Osteocyte (in vitro differentiated cells): Measurements from ENCODE around the gene RCOR1. TPM values are rescaled to one million over a fixed set of nuclear protein-coding genes. Genes with fewer than 3 reads are reported as not detected.
"Not testable (repeated sequence)": the region's sequence is repeated elsewhere in the genome, so short reads cannot be mapped to it uniquely, and the experiment has no call there.

Experiments used
- DNase-seq: peaks from one replicate; pipeline ENCODE4 v3.0.0; 2021; ENCODE audit warnings: mixed read lengths; ENCODE audit not compliant: unreplicated experiment; ENCODE audit errors: extremely low spot score
- H3K27ac Mint-ChIP-seq: one replicate; pipeline ENCODE4 v1.8.0; 2021; ENCODE audit warnings: mild to moderate bottlenecking, mixed read lengths; ENCODE audit not compliant: unreplicated experiment
- H3K27me3 Mint-ChIP-seq: one replicate; pipeline ENCODE4 v1.8.0; 2021; ENCODE audit warnings: mixed read lengths; ENCODE audit not compliant: unreplicated experiment
- H3K36me3 Mint-ChIP-seq: one replicate; pipeline ENCODE4 v1.8.0; 2021; ENCODE audit warnings: mixed read lengths; ENCODE audit not compliant: unreplicated experiment
- H3K4me1 Mint-ChIP-seq: one replicate; pipeline ENCODE4 v1.8.0; 2021; ENCODE audit warnings: mixed read lengths; ENCODE audit not compliant: unreplicated experiment
- H3K4me3 Mint-ChIP-seq: one replicate; pipeline ENCODE4 v1.8.0; 2021; ENCODE audit warnings: mild to moderate bottlenecking, moderate library complexity, mixed read lengths; ENCODE audit not compliant: unreplicated experiment
- H3K9me3 Mint-ChIP-seq: one replicate; pipeline ENCODE4 v1.8.0; 2021; ENCODE audit warnings: mixed read lengths; ENCODE audit not compliant: unreplicated experiment
- total RNA-seq: library from RNA; stranded (reverse); gene quantifications from 2 replicates; pipeline ENCODE4 v1.2.1, GENCODE V29; 2021
- TF ChIP-seq, protein P1 (sequence below): fragments of 200-600 bp; sonication (generic); IDR thresholded peaks from 2 replicates; pipeline ENCODE4 v1.5.0; 2021; ENCODE audit warnings: antibody characterized with exemption, mild to moderate bottlenecking, moderate library complexity

RCOR1 gene
- total RNA-seq, 1 donor from 2014 or later: 23.6 TPM

DNA sequence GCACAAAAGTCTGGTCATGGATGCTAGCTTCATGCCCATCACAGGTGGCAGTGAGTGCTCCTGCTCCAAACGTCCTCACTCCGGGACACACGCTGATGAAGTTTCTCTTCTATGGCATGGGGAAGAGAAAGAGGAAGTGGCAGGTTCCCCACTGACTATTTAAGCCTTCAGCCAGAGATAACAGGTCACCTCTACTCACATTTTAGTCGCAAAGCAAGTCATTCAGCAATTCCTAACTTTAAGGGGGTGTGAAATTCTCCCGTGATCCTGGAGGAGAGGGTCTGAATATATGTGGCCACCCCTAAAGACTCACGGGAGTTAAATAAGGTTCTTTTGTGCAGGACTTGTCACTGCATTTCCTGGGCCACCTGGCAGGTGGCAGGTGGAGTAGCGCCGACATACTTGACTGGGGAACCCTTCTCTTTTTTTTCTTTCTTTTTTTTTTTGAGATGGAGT is 18.8 kb upstream of the RCOR1 start:
- Mint-ChIP-seq H3K4me3 (no peak overlapping the region), H3K27me3 (peaks cover 5% of the 10 kb centered on the region), H3K27ac (no peak overlapping the region), H3K9me3 (no peaks in the 10 kb centered on the region), H3K4me1 (peaks cover 3% of the 10 kb centered on the region), H3K36me3 (no peaks in the 10 kb centered on the region)
- DNase-seq: no peak
- TF ChIP-seq, protein P1, sequence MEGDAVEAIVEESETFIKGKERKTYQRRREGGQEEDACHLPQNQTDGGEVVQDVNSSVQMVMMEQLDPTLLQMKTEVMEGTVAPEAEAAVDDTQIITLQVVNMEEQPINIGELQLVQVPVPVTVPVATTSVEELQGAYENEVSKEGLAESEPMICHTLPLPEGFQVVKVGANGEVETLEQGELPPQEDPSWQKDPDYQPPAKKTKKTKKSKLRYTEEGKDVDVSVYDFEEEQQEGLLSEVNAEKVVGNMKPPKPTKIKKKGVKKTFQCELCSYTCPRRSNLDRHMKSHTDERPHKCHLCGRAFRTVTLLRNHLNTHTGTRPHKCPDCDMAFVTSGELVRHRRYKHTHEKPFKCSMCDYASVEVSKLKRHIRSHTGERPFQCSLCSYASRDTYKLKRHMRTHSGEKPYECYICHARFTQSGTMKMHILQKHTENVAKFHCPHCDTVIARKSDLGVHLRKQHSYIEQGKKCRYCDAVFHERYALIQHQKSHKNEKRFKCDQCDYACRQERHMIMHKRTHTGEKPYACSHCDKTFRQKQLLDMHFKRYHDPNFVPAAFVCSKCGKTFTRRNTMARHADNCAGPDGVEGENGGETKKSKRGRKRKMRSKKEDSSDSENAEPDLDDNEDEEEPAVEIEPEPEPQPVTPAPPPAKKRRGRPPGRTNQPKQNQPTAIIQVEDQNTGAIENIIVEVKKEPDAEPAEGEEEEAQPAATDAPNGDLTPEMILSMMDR: no peak

DNA sequence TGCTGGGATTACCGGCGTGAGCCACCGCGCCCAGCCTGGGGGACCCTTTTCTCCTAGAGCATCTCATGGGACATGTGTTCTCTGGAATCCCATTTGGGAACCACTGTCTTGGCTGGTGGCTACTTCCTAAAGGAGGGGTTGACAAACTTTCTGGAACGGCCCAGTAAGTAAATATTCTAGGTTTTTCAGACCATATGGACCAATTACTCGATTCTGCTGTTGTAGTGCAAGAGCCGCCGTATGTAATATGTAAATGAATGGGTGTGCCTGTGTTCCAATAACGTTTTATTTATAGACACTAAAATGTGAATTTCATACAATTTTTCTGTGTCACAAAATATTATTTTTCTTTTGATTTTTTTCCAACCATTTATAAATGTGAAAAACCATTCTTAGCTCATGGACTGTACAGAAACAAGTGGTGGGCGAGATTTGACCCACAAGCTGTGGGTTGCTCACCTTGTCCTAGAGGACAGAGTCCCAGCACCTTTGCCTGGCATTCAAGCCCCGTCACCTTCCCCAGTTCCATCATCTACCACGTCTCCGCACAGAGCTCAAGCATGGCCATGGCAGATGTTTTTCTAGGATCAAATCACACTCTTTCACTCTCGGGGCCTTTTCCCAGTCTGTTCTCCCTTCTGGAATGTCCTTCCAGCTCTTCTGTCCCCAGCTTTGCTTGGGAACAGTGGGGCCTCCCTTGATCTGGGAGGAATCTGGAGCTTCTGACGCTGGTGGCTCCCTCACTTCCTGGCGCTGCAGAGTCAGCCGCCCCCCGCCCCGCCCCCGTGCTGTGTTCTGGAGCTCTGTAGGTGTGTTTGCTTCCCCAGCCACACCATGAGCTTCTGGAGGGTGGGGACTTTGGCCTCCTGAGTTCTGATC is 17.9 kb upstream of the RCOR1 start:
- no peak for DNase-seq
- Mint-ChIP-seq H3K4me1 (peaks cover 3% of the 10 kb centered on the region), H3K27ac (no peak overlapping the region), H3K36me3 (no peaks in the 10 kb centered on the region), H3K9me3 (no peaks in the 10 kb centered on the region), H3K27me3 (peaks cover 5% of the 10 kb centered on the region), H3K4me3 (no peak overlapping the region)
- TF ChIP-seq, protein P1: no peak

DNA sequence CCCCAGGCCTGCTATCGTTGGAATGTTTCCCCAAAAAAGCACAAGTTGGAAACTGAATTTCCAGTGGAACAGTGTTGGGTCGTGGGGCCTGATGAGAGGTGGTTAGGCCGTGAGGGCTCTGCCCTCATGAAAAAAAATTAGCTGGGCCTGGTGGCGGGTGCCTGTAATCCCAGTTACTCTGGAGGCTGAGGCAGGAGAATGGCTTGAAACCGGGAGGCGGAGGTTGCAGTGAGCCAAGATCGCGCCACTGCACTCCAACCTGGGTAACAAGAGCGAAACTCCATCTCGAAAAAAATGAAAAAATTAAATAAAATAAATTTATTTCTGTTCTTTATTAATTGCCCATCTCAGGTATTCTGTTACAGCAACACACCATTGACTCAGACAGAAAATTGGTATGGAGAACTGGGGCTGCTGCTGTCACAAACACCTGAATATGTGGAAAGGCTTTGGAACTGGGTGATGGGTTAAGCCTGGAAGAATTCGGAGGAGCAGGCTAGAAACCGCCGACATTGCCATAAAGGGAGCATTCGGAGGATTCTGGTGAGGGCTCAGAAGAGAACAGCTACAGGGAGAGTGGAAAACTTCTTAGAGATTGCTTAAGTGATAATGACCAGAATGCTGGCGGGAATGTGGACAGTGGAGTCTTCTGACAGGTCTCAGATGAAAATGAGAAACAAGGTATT is 17.1 kb upstream of the RCOR1 start:
- Mint-ChIP-seq H3K4me1 (peaks cover 8% of the 10 kb centered on the region), H3K4me3 (no peak overlapping the region), H3K27ac (no peak overlapping the region), H3K9me3 (no peaks in the 10 kb centered on the region), H3K36me3 (no peaks in the 10 kb centered on the region), H3K27me3 (peaks cover 5% of the 10 kb centered on the region)
- TF ChIP-seq, protein P1: no peak
- DNase-seq: no peak

DNA sequence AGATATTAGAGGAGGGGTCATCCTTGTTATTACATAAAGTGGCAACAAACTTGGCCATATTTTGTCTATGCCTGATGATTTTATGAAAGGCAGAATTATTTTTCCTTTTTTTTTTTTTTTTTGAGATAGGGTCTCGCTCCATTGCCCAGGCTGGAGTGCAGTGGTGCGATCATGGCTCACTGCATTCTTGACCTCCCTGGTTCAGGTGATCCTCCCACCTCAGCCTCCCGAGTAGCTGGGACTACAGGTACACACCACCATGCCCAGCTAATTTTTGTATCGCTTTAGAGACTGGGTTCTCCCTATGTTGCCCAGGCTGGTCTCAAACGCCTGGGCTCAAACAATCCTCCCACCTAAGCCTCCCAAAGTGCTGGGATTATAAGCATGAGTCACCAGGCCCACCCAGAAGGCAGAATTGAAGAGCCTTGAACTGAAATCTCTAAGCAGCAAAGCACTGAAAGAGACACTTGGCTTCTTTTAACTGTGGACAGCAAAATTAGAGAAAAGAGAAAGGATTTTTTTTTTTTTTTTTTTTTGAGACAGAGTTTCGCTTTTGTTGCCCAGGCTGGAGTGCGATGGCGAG is 16.5 kb upstream of the RCOR1 start:
- not testable (repeated sequence) for H3K4me1 Mint-ChIP-seq, H3K27ac Mint-ChIP-seq, DNase-seq, H3K4me3 Mint-ChIP-seq, H3K27me3 Mint-ChIP-seq, H3K9me3 Mint-ChIP-seq, H3K36me3 Mint-ChIP-seq

DNA sequence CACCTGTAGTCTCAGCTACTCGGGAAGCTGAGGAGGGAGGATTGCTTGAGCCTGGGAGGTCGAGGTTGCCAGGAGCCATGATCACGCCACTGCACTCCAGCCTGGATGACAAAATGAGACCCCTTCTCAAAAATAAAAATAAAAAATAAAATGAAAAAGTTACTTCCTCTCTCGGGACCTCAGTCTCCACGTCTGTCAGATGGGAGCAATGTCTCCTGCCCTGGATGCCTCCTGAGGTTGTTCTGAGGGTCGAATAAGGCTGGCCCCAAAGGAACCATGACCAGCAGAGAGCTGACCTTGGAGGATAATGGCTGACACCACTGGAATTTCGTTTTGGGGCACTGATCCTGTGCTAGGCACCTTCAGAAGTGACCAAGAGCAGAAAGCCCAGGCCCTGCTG is 13.6 kb upstream of the RCOR1 start:
- no peaks in the 10 kb centered on the region for H3K9me3 Mint-ChIP-seq
- DNase-seq: no peak
- H3K27ac Mint-ChIP-seq: no peak overlapping the region
- no peaks in the 10 kb centered on the region for H3K36me3 Mint-ChIP-seq
- TF ChIP-seq, protein P1: no peak
- H3K4me1 Mint-ChIP-seq: peaks cover 12% of the 10 kb centered on the region
- no peak overlapping the region for H3K4me3 Mint-ChIP-seq
- H3K27me3 Mint-ChIP-seq: no peaks in the 10 kb centered on the region
